GM12875 (cell line): ENCODE data around the gene CARD10.
A peak's percentile ranks its signal among the peaks of the same experiment; 100 is the strongest.

ENCODE experiments used
- H3K4me3 ChIP-seq: one replicate; pipeline ENCODE4 v1.5.1; 2011; ENCODE audit warnings: low read depth, low read length, control low read depth
- CTCF ChIP-seq: IDR thresholded peaks from 2 replicates; pipeline ENCODE4 v1.5.1; 2011; ENCODE audit warnings: low read depth, mild to moderate bottlenecking, control low read depth, inconsistent platforms, low read length, moderate library complexity, borderline replicate concordance; ENCODE audit not compliant: insufficient read depth

The CARD10 gene

GRCh38 chr22:37486224-37486845 lies 32.9 kb downstream of the CARD10 start, which contains the start of gene MFNG:
TSS of gene MFNG (minus strand) at chr22:37486384. CDS start at chr22:37486177, 207 bp downstream.
- TF ChIP-seq CTCF: no peak
- H3K4me3 ChIP-seq: peak within 1 kb of the TSS; percentile 93

GRCh38 chr22:37485395-37486223 lies 33.6 kb downstream of the CARD10 start:
- no peak for TF ChIP-seq CTCF
- peak overlapping the region; percentile 93 for H3K4me3 ChIP-seq

GRCh38 chr22:37484480-37485394 lies 34.5 kb downstream of the CARD10 start:
- no peak for TF ChIP-seq CTCF

GRCh38 chr22:37483050-37483449 lies 36.2 kb downstream of the CARD10 start:
- H3K4me3 ChIP-seq: peak overlapping the region; percentile 93
- TF ChIP-seq CTCF: no peak

More at GRCh38 chr22:37484480-37485394, 34.5 kb downstream of the CARD10 start:
- H3K4me3 ChIP-seq: peak overlapping the region; percentile 93

- TF ChIP-seq CTCF: no peak
- no peak overlapping the region for H3K4me3 ChIP-seq
Measured at GRCh38 chr22:37482244-37482643, 37.0 kb downstream of the CARD10 start.

- TF ChIP-seq CTCF: no peak
- H3K4me3 ChIP-seq: no peak overlapping the region
Measured at GRCh38 chr22:37481347-37481907, 37.8 kb downstream of the CARD10 start.
